Adrenal gland (tissue), 5 donors: ENCODE measurements around the gene TRAPPC6A.

Source experiments
- POLR2A ChIP-seq, 2 donors: fragments of 450-650 bp; IDR thresholded peaks; one replicate each; pipeline ENCODE4 v1.6.1; 2017; ENCODE audit warnings: antibody characterized with exemption in 2 of 2, mild to moderate bottlenecking in 2 of 2, moderate library complexity in 1 of 2
- TF ChIP-seq, protein P1 (sequence below), 6 experiments: fragments of 450-650 bp in 4 of 6; fragments of 200-600 bp in 2 of 6; sonication (generic) in 1 of 6; IDR thresholded peaks; 1 replicate in 5 of 6; 2 replicates in 1 of 6; pipeline versions ENCODE4 v1.5.1 to v1.8.0; 2016 to 2021; ENCODE audit warnings: antibody characterized with exemption in 6 of 6, mild to moderate bottlenecking in 2 of 6, moderate library complexity in 1 of 6
- donor health status: DM: no; HTN: no; CAD: no.

DNA sequence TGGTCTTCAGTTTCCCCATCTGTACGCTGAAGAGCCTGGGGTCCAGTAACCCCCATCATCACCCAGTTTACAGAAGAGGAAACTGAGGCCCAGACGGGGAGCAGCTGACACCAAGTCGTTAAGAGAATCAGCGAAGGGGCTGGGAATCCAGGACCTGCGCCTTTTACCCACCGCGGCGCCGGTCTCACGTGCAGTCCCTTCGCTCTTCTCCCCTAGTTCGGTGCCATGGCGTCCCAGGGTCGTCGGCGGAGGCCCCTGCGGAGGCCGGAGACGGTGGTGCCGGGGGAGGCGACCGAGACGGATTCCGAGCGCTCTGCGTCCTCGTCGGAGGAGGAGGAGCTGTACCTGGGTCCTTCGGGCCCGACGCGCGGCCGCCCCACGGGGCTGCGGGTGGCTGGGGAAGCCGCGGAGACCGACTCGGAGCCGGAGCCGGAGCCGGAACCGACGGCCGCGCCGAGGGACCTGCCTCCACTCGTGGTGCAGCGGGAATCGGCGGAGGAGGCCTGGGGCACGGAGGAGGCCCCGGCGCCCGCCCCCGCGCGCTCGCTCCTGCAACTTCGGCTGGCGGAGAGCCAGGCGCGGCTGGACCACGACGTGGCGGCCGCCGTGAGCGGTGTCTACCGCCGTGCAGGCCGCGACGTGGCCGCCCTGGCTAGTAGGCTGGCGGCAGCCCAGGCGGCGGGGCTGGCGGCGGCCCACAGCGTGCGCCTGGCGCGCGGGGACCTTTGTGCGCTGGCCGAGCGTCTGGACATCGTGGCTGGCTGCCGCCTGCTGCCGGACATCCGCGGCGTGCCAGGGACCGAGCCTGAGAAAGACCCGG is 1.2 kb upstream of the TRAPPC6A start:
- no peak for TF ChIP-seq POLR2A (IDR thresholded peaks at IDR 0.05)
- TF ChIP-seq, protein P1, sequence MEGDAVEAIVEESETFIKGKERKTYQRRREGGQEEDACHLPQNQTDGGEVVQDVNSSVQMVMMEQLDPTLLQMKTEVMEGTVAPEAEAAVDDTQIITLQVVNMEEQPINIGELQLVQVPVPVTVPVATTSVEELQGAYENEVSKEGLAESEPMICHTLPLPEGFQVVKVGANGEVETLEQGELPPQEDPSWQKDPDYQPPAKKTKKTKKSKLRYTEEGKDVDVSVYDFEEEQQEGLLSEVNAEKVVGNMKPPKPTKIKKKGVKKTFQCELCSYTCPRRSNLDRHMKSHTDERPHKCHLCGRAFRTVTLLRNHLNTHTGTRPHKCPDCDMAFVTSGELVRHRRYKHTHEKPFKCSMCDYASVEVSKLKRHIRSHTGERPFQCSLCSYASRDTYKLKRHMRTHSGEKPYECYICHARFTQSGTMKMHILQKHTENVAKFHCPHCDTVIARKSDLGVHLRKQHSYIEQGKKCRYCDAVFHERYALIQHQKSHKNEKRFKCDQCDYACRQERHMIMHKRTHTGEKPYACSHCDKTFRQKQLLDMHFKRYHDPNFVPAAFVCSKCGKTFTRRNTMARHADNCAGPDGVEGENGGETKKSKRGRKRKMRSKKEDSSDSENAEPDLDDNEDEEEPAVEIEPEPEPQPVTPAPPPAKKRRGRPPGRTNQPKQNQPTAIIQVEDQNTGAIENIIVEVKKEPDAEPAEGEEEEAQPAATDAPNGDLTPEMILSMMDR (IDR thresholded peaks at IDR 0.05) = no peak
